ENCODE data around the gene TBC1D22A. TPM values are rescaled to one million over a fixed set of nuclear protein-coding genes. Genes with fewer than 3 reads are reported as not detected.

TBC1D22A gene
- total RNA-seq, 4 donors from 2014 or later = 31.2 to 111 (median 41.8) TPM

GRCh38 chr22:46754110-46754799 is 8.2 kb upstream of the TBC1D22A start:
- intact Hi-C loops (cut with DNase I; ENCODE audit: low total_unique reads) (no loop called here), in situ Hi-C loops (cut with MboI; ENCODE audit: low pct_ligation_motif_present in 1 of 4, low pct_unique_long_range_greater_than_20kb in 1 of 4, low sequenced_read_pairs in 3 of 4) (loop anchor here in 1 of 4 donors (25.0 kb wide), 1 partner anchor 192 kb away; no protein-coding TSS in a partner anchor)
- Histone ChIP-seq H3K36me3 (no peaks in the 10 kb centered on the region), H3K4me3 (no peak overlapping the region), H3K27ac (peak overlapping the region; percentile 78 to 89 (median 82)), H3K4me1 (peaks cover 33 to 65% (median 51%) of the 10 kb centered on the region in 4 donors), H3K9me3 (no peaks in the 10 kb centered on the region), H3K27me3 (no peaks in the 10 kb centered on the region)
- 29% methylated on average over 14 of the region's 14 CpGs; no CpG with 5 or more reads in 1 of the 2 donors for WGBS, 2 donors (ENCODE audit: low coverage in 1 of 2)
- peak; percentile 92 for DNase-seq
- TF ChIP-seq EP300 (IDR thresholded peaks at IDR 0.05; ENCODE audit: low read depth) (no peak), POLR2A (IDR thresholded peaks at IDR 0.05) (peak; percentile 63), POLR2AphosphoS5 (IDR thresholded peaks at IDR 0.05) (peak; percentile 89 to 91 (median 90))

- no peak for DNase-seq
- intact Hi-C loops (cut with DNase I; ENCODE audit: low total_unique reads) (no loop called here), in situ Hi-C loops (cut with MboI; ENCODE audit: low pct_ligation_motif_present in 1 of 4, low pct_unique_long_range_greater_than_20kb in 1 of 4, low sequenced_read_pairs in 3 of 4) (loop anchor here in 1 of 4 donors (25.0 kb wide), 1 partner anchor 193 kb away; no protein-coding TSS in a partner anchor)
- no peaks in the 10 kb centered on the region for H3K27me3 ChIP-seq
- H3K4me3 ChIP-seq = no peak overlapping the region
- no peak for TF ChIP-seq CTCF (IDR thresholded peaks at IDR 0.05)
- no peak for TF ChIP-seq POLR2A (IDR thresholded peaks at IDR 0.05)
- TF ChIP-seq POLR2AphosphoS5 (IDR thresholded peaks at IDR 0.05) = no peak
- TF ChIP-seq EP300 (IDR thresholded peaks at IDR 0.05; ENCODE audit: low read depth) = no peak
- no peaks in the 10 kb centered on the region for H3K36me3 ChIP-seq
- H3K4me1 ChIP-seq = peaks cover 29 to 65% (median 47%) of the 10 kb centered on the region in 4 donors
- H3K9me3 ChIP-seq = no peaks in the 10 kb centered on the region
- 84 to 100% methylated on average over 3 to 6 of the region's 6 CpGs for WGBS, 2 donors (ENCODE audit: low coverage in 1 of 2)
- peak overlapping the region; percentile 78 to 89 (median 82) for H3K27ac ChIP-seq
Measured at GRCh38 chr22:46754826-46755225, 7.6 kb upstream of the TBC1D22A start.

- no peaks in the 10 kb centered on the region for H3K9me3 ChIP-seq
- WGBS, 2 donors (ENCODE audit: low coverage in 1 of 2) = 100% methylated on average over 1 to 2 of the region's 2 CpGs
- no peak overlapping the region for H3K27ac ChIP-seq
- TF ChIP-seq EP300 (IDR thresholded peaks at IDR 0.05; ENCODE audit: low read depth) = no peak
- no peak for TF ChIP-seq CTCF (IDR thresholded peaks at IDR 0.05)
- TF ChIP-seq POLR2AphosphoS5 (IDR thresholded peaks at IDR 0.05) = no peak
- TF ChIP-seq POLR2A (IDR thresholded peaks at IDR 0.05) = no peak
- H3K27me3 ChIP-seq = no peaks in the 10 kb centered on the region
- H3K36me3 ChIP-seq = no peaks in the 10 kb centered on the region
- DNase-seq = no peak
- no peak overlapping the region for H3K4me3 ChIP-seq
- intact Hi-C loops (cut with DNase I; ENCODE audit: low total_unique reads) = no loop called here
- peaks cover 22 to 58% (median 40%) of the 10 kb centered on the region in 4 donors for H3K4me1 ChIP-seq
- in situ Hi-C loops (cut with MboI; ENCODE audit: low pct_ligation_motif_present in 1 of 4, low pct_unique_long_range_greater_than_20kb in 1 of 4, low sequenced_read_pairs in 3 of 4) = loop anchor here in 1 of 4 donors (25.0 kb wide), 1 partner anchor 193 kb away; no protein-coding TSS in a partner anchor
Measured at GRCh38 chr22:46755525-46755924, 6.9 kb upstream of the TBC1D22A start.

- TF ChIP-seq EP300 (IDR thresholded peaks at IDR 0.05; ENCODE audit: low read depth) = no peak
- no peak for TF ChIP-seq CTCF (IDR thresholded peaks at IDR 0.05)
- no peak for TF ChIP-seq POLR2AphosphoS5 (IDR thresholded peaks at IDR 0.05)
- no peak for TF ChIP-seq POLR2A (IDR thresholded peaks at IDR 0.05)
- peaks cover 17 to 54% (median 36%) of the 10 kb centered on the region in 4 donors for H3K4me1 ChIP-seq
- H3K9me3 ChIP-seq = no peaks in the 10 kb centered on the region
- intact Hi-C loops (cut with DNase I; ENCODE audit: low total_unique reads) = no loop called here
- H3K27ac ChIP-seq = no peak overlapping the region
- H3K4me3 ChIP-seq = no peak overlapping the region
- H3K36me3 ChIP-seq = no peaks in the 10 kb centered on the region
- DNase-seq = no peak
- in situ Hi-C loops (cut with MboI; ENCODE audit: low pct_ligation_motif_present in 1 of 4, low pct_unique_long_range_greater_than_20kb in 1 of 4, low sequenced_read_pairs in 3 of 4) = loop anchor here in 1 of 4 donors (25.0 kb wide), 1 partner anchor 194 kb away; no protein-coding TSS in a partner anchor
- WGBS, 2 donors (ENCODE audit: low coverage in 1 of 2) = no CpG with 5 or more reads among the region's 1 CpG
- no peaks in the 10 kb centered on the region for H3K27me3 ChIP-seq
Measured at GRCh38 chr22:46756097-46756496, 6.4 kb upstream of the TBC1D22A start.

Data from transverse colon (tissue), 4 donors.